GM12878 (cell line): Measurements from ENCODE around the gene PTPRM.

Experiments
- CTCF ChIP-seq, 3 experiments: IDR thresholded peaks in 2 of 3; conservative IDR thresholded peaks in 1 of 3; 2 replicates each; pipeline ENCODE4 v1.5.1; 2011; ENCODE audit warnings: low read depth in 3 of 3, low read length in 3 of 3, mild to moderate bottlenecking in 3 of 3, control low read depth in 2 of 3, moderate library complexity in 2 of 3, inconsistent platforms in 1 of 3, mixed read lengths in 1 of 3; ENCODE audit not compliant: control insufficient read depth in 2 of 3, insufficient read depth in 1 of 3; ENCODE audit errors: extremely low read depth in 1 of 3
- ETV6 ChIP-seq, 2 experiments: fragments of 450-650 bp in 1 of 2; IDR thresholded peaks in 1 of 2; conservative IDR thresholded peaks in 1 of 2; 2 replicates each; pipeline ENCODE4 v1.6.1; 2014; ENCODE audit warnings: antibody characterized with exemption in 1 of 2, borderline replicate concordance in 1 of 2, low read depth in 1 of 2, mild to moderate bottlenecking in 1 of 2, moderate library complexity in 1 of 2
- JUNB ChIP-seq: IDR thresholded peaks from 2 replicates; pipeline ENCODE4 v1.6.1; 2016; ENCODE audit warnings: antibody characterized with exemption, mild to moderate bottlenecking
- RCOR1 ChIP-seq: conservative IDR thresholded peaks from 2 replicates; pipeline ENCODE4 v1.6.1; 2012; ENCODE audit warnings: low read depth, low read length, improper control_type of control experiment
- ZBTB11 ChIP-seq: fragments of 450-650 bp; formaldehyde crosslinking; IDR thresholded peaks from 2 replicates; pipeline ENCODE4 v1.5.0; 2022; ENCODE audit warnings: mild to moderate bottlenecking, missing genetic modification characterization
- TF ChIP-seq, protein P1 (sequence below): IDR thresholded peaks from 2 replicates; pipeline ENCODE4 v1.6.1; 2011; ENCODE audit warnings: mild to moderate bottlenecking, low read depth, low read length, moderate library complexity; ENCODE audit not compliant: insufficient replicate concordance

DNA sequence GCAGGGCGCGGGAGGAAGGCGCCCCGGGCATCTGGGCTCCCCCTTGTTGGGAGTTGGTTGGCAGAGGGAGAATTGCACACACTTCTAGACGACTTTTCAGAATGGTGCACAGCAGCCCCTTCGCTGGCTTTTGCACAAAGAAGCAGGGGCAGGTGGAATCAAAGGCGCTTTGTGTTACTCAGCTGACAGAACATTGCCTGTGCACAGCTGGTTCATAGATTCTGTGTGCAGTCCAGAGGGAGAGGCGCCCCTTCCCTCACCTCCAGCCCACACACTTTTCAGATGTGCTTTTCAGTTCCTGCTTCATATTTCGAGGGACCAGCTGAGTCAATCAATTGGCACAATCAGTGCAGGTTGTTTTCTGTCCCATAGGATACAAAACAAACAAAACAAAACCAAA, 693.7 kb downstream of the PTPRM start:
- no peak for TF ChIP-seq ETV6 (conservative IDR thresholded peaks at IDR 0.05 in 1 of 2, IDR thresholded peaks at IDR 0.05 in 1 of 2; ENCODE audit: borderline replicate concordance in 1 of 2, low read depth in 1 of 2)
- TF ChIP-seq JUNB: no peak
- no peak for TF ChIP-seq ZBTB11 (CRISPR knock-in tag)
- TF ChIP-seq CTCF (IDR thresholded peaks at IDR 0.05 in 2 of 3, conservative IDR thresholded peaks at IDR 0.05 in 1 of 3; ENCODE audit: control insufficient read depth in 2 of 3, extremely low read depth in 1 of 3, insufficient read depth in 1 of 3, low read depth in 3 of 3, low read length in 3 of 3): no peak
- no peak for TF ChIP-seq RCOR1
- TF ChIP-seq, protein P1, sequence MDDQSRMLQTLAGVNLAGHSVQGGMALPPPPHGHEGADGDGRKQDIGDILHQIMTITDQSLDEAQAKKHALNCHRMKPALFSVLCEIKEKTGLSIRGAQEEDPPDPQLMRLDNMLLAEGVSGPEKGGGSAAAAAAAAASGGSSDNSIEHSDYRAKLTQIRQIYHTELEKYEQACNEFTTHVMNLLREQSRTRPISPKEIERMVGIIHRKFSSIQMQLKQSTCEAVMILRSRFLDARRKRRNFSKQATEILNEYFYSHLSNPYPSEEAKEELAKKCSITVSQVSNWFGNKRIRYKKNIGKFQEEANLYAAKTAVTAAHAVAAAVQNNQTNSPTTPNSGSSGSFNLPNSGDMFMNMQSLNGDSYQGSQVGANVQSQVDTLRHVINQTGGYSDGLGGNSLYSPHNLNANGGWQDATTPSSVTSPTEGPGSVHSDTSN: no peak
